ENCODE results near the gene LLGL2.

The LLGL2 gene

GRCh38 chr17:75594499-75595283 lies 69.2 kb downstream of the LLGL2 start:
- no peak for DNase-seq

GRCh38 chr17:75595284-75595919 lies 69.9 kb downstream of the LLGL2 start:
- no peak for DNase-seq

GRCh38 chr17:75595920-75596313 lies 70.4 kb downstream of the LLGL2 start:
- no peak for DNase-seq

GRCh38 chr17:75596320-75597087 lies 71.0 kb downstream of the LLGL2 start:
- DNase-seq = no peak

- DNase-seq = no peak
Observed at GRCh38 chr17:75601057-75601987, 75.8 kb downstream of the LLGL2 start.

GRCh38 chr17:75602644-75603043 lies 77.1 kb downstream of the LLGL2 start:
- no peak for DNase-seq

- DNase-seq = no peak
Observed at GRCh38 chr17:75603123-75603522, 77.6 kb downstream of the LLGL2 start.

GRCh38 chr17:75604034-75604695 lies 78.7 kb downstream of the LLGL2 start:
- DNase-seq = no peak

GRCh38 chr17:75605790-75606189 lies 80.3 kb downstream of the LLGL2 start:
- no peak for DNase-seq

GRCh38 chr17:75607086-75607485 lies 81.6 kb downstream of the LLGL2 start:
- no peak for DNase-seq

- no peak for DNase-seq
Observed at GRCh38 chr17:75610103-75610984, 84.8 kb downstream of the LLGL2 start.

- DNase-seq = no peak
Observed at GRCh38 chr17:75611851-75612429, 86.4 kb downstream of the LLGL2 start.

GRCh38 chr17:75612906-75613626 lies 87.6 kb downstream of the LLGL2 start:
- DNase-seq = no peak

GRCh38 chr17:75614006-75614405 lies 88.5 kb downstream of the LLGL2 start:
- DNase-seq = no peak

GRCh38 chr17:75614556-75615270 lies 89.2 kb downstream of the LLGL2 start:
- no peak for DNase-seq

- no peak for DNase-seq
Observed at GRCh38 chr17:75615301-75615700, 89.8 kb downstream of the LLGL2 start.

- DNase-seq = no peak
Observed at GRCh38 chr17:75616521-75617122, 91.1 kb downstream of the LLGL2 start.

GRCh38 chr17:75617218-75617617 lies 91.7 kb downstream of the LLGL2 start:
- DNase-seq = no peak

GRCh38 chr17:75617675-75618074 lies 92.2 kb downstream of the LLGL2 start:
- DNase-seq = no peak
